ENCODE data around the gene MYO10. TPM values are rescaled to one million over a fixed set of nuclear protein-coding genes. Genes with fewer than 3 reads are reported as not detected.

MYO10 gene
- total RNA-seq, 8 experiments from 2014 or later = 0.41 to 57.0 (median 21.4) TPM

DNA sequence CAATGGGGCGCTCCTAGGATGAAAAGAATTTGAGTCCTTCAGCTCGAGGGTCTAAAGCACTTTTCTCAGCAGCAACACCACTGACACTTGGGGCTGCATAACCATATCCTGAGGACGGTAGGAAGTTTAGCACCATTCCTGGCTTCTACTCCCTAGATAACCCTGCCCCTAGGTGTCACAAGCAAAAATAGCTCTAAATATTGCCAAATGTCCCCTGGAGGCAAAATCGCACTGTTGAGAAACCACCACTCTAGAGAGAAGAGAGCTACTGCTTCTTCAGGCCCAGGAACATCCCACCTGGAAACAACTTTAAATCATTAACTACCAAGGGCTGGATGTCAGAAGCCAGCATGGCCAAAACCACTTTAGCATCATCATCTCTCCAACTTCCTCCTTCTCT, 29.8 kb downstream of the MYO10 start:
- Histone ChIP-seq H3K27ac (no peak overlapping the region), H3K4me1 (replicated peaks in 1 of 2) (peaks cover 0 to 4% of the 10 kb centered on the region in 2 donors), H3K4me3 (no peak overlapping the region)
- WGBS, 10 experiments = 33 to 100% (median 95%) methylated on average over 1 to 4 of the region's 4 CpGs; no CpG with 5 or more reads in 2 of the 10 experiments
- in situ Hi-C loops (cut with MboI; ENCODE audit: low pct_unique_long_range_greater_than_20kb in 2 of 9, low sequenced_read_pairs in 9 of 9, unreplicated experiment in 9 of 9) = no loop called here
- ATAC-seq (replicated peaks in 6 of 8) = no peak

DNA sequence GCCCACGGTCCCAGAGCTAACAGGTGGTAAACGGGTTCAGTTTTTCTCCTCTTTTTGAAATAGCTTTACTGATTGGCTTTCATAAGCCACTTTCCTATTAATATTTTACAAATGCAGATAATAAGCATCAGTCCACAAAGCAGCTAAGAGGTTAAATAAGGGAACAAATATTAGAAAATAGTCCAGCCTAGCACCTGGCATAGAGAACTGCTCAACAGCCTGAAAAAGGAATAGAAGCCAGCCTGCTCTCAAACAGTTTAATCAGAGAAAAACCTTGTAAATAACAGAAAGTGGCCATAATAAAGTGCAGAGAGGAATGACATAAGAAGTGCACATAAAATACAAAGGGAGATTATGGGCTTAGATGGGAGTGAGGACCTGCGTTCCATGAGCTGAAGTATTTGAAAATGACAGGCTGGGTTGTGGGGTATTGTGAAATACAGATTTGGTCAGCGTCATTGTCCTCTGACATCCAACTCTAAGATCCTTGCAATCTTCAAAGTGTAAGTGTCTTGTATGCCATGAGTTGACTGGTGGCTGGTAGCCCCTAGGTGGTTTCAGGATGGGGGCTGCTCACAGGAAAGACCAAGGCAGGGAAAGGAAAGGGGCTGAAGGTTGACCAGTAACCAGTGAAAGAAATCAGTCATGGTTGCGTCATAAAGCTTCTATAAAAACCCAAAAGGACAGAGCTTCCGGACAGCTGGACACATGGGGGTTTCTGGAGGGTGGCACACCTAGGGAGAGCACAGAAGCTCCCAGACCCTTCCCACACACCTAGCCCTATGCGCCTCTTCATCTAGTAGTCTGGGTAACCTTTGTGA, 32.4 kb downstream of the MYO10 start:
- Histone ChIP-seq H3K27ac (no peak overlapping the region), H3K4me1 (replicated peaks in 1 of 2) (peaks cover 7 to 9% of the 10 kb centered on the region in 2 donors), H3K4me3 (no peak overlapping the region)
- 33 to 100% (median 90%) methylated on average over 1 to 6 of the region's 7 CpGs; no CpG with 5 or more reads in 1 of the 10 experiments for WGBS, 10 experiments
- in situ Hi-C loops (cut with MboI; ENCODE audit: low pct_unique_long_range_greater_than_20kb in 2 of 9, low sequenced_read_pairs in 9 of 9, unreplicated experiment in 9 of 9) = no loop called here
- no peak for ATAC-seq (replicated peaks in 6 of 8)

DNA sequence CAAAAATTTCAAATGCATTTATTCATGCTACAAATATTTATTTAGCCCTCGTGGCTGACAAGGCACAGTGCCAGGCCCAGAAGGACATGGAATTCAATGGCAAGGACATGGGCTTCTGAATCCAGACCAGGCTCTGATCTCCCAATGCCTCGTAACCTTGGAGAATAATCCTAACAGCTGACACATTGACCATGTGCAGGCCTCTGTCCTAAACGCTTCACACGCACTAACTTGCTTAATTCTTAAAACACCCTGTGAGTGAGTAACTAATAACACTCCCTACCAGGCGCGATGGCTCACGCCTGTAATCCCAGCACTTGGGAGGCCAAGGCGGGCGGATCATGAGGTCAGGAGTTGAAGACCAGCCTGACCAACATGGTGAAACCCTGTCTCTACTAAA, 33.2 kb downstream of the MYO10 start:
- ATAC-seq (replicated peaks in 6 of 8) = peak in 1 of 8 experiments; percentile 36
- in situ Hi-C loops (cut with MboI; ENCODE audit: low pct_unique_long_range_greater_than_20kb in 2 of 9, low sequenced_read_pairs in 9 of 9, unreplicated experiment in 9 of 9) = no loop called here
- 0 to 100% (median 92%) methylated on average over 1 to 6 of the region's 9 CpGs; no CpG with 5 or more reads in 3 of the 10 experiments for WGBS, 10 experiments
- Histone ChIP-seq H3K27ac (no peak overlapping the region), H3K4me3 (no peak overlapping the region), H3K4me1 (replicated peaks in 1 of 2) (peaks cover 9 to 10% of the 10 kb centered on the region in 2 donors)

DNA sequence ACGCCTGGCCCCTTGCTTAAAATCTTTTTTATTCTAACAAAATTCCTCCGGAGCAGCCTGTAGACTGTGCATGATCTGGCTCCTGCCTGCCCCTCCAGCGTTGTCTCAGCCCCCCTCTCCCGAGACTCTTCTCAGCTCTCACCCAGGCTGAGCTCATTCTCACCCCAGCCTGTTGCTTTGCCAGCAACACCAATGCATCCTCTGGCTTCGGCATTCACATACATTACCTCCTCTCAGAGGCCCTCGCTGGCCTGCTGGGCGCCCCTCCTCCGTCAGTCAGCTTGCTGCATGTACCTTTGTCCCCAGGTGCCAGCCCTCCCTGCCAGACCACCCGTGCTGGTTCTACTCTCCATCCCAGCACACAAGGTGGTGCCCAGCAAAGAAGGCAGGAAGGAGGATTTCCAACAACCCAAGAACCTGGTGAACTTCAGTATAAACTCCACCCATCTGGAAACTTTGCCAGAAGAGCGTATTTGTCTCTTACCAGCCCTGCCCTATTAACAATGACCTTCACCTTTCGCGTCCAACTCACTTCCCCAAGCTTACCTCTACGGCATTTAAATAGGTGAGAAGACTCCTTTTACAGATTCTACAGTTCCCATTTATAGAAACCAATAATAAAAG, 35.0 kb downstream of the MYO10 start:
- ATAC-seq (replicated peaks in 6 of 8) = peak in 5 of 8 experiments; percentile 8 to 42 (median 25)
- H3K27ac ChIP-seq = no peak overlapping the region
- H3K4me1 ChIP-seq (replicated peaks in 1 of 2) = peaks cover 24 to 27% of the 10 kb centered on the region in 2 donors
- in situ Hi-C loops (cut with MboI; ENCODE audit: low pct_unique_long_range_greater_than_20kb in 2 of 9, low sequenced_read_pairs in 9 of 9, unreplicated experiment in 9 of 9) = no loop called here
- 46 to 70% (median 65%) methylated on average over 3 to 9 of the region's 13 CpGs; no CpG with 5 or more reads in 3 of the 10 experiments for WGBS, 10 experiments
- no peak overlapping the region for H3K4me3 ChIP-seq

DNA sequence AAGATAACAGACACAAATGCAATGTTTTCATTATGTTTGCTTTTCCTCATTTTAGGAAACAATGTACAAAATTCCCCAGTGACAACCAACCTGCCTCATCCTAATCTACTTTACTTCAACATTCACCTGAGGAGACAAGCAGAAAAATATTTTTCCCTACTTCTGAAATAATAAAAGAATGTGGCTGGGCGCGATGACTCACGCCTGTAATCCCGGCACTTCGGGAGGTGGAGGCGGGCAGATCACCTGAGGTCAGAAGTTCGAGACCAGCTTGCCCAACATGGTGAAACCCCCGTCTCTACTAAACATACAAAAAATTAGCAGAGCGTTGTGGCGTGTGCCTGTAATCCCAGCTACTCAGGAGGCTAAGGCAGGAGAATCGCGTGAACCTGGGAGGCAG, 36.9 kb downstream of the MYO10 start:
- no peak overlapping the region for H3K4me3 ChIP-seq
- peaks cover 40 to 41% of the 10 kb centered on the region in 2 donors for H3K4me1 ChIP-seq (replicated peaks in 1 of 2)
- in situ Hi-C loops (cut with MboI; ENCODE audit: low pct_unique_long_range_greater_than_20kb in 2 of 9, low sequenced_read_pairs in 9 of 9, unreplicated experiment in 9 of 9) = no loop called here
- H3K27ac ChIP-seq = no peak overlapping the region
- 78 to 100% (median 88%) methylated on average over 2 to 10 of the region's 12 CpGs; no CpG with 5 or more reads in 2 of the 10 experiments for WGBS, 10 experiments
- ATAC-seq (replicated peaks in 6 of 8) = no peak

DNA sequence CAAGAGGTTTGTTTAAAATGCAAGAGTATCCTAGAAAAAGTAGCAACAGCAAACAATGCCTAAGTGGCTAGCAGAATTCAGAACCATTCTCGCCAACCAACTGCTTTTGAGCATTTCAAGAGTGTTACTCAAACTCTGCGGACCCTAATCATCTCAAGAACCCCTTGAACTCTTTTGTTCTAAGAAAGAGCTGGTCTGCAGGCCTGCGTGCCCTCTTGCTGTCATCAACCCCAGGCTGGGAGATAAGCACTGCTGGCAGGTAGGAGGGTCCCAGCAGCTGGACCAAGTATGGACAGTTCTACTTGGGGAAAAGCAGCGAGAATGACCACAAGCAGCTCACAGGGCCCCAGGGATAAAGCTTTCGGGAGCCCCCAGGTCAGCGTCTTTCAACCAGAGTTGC, 38.3 kb downstream of the MYO10 start:
- WGBS, 10 experiments = 50 to 80% (median 60%) methylated on average over 1 to 5 of the region's 6 CpGs; no CpG with 5 or more reads in 3 of the 10 experiments
- no peak overlapping the region for H3K27ac ChIP-seq

DNA sequence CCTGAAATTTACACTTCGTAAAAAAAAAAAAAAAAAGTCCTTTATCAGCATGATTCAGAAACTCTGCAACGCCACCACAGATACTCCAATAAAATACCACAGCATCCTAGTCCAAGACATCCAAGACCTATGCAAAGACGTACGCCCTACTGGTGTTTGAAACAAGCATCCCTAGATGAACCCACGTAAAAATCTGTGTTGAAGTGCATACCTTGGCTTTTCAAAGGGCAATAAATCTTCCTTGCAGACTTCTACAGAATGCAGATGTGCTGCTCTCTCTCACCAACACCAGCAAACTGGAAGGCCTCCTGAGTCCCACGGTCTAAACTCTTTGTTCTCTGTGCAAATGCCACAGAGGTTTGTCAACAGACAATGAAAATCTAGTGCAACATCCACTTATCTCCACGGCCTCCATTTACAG, 38.8 kb downstream of the MYO10 start:
- in situ Hi-C loops (cut with MboI; ENCODE audit: low pct_unique_long_range_greater_than_20kb in 2 of 9, low sequenced_read_pairs in 9 of 9, unreplicated experiment in 9 of 9) = no loop called here
- Histone ChIP-seq H3K4me1 (replicated peaks in 1 of 2) (peaks cover 41% of the 10 kb centered on the region in 2 donors), H3K27ac (no peak overlapping the region), H3K4me3 (no peak overlapping the region)
- WGBS, 10 experiments = 28 to 100% (median 53%) methylated on average over 1 to 6 of the region's 7 CpGs; no CpG with 5 or more reads in 1 of the 10 experiments
- ATAC-seq (replicated peaks in 6 of 8) = peak in 5 of 8 experiments; percentile 58 to 79 (median 73)

More for the DNA sequence above, 38.3 kb downstream of the MYO10 start:
- peak in 1 of 8 experiments; percentile 5 for ATAC-seq (replicated peaks in 6 of 8)
- in situ Hi-C loops (cut with MboI; ENCODE audit: low pct_unique_long_range_greater_than_20kb in 2 of 9, low sequenced_read_pairs in 9 of 9, unreplicated experiment in 9 of 9) = no loop called here
- H3K4me1 ChIP-seq (replicated peaks in 1 of 2) = peaks cover 41% of the 10 kb centered on the region in 2 donors
- no peak overlapping the region for H3K4me3 ChIP-seq

DNA sequence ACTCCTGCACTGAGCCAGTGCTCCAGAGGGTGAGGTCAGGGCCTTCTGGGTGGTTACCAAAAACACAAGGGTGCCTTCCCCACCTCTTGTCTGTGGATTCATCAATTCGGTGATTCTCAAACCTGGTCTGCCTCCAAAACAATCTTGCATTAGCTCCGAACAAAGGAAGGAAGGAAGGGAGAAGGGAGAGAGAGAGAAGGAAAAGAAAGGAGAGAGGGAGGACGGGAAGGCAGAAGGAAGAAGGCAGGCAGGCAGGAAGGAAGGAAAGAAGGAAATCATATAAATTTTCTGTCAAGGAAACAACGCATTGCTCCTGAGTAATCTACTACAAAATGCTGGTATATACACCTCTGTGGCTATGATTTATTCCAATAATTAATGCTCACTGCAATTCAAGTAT, 39.3 kb downstream of the MYO10 start:
- 29 to 100% (median 66%) methylated on average over 2 to 4 of the region's 4 CpGs for WGBS, 10 experiments
- no peak for ATAC-seq (replicated peaks in 6 of 8)
- no peak overlapping the region for H3K4me3 ChIP-seq
- no peak overlapping the region for H3K27ac ChIP-seq
- H3K4me1 ChIP-seq (replicated peaks in 1 of 2) = peaks cover 41% of the 10 kb centered on the region in 2 donors
- in situ Hi-C loops (cut with MboI; ENCODE audit: low pct_unique_long_range_greater_than_20kb in 2 of 9, low sequenced_read_pairs in 9 of 9, unreplicated experiment in 9 of 9) = no loop called here

DNA sequence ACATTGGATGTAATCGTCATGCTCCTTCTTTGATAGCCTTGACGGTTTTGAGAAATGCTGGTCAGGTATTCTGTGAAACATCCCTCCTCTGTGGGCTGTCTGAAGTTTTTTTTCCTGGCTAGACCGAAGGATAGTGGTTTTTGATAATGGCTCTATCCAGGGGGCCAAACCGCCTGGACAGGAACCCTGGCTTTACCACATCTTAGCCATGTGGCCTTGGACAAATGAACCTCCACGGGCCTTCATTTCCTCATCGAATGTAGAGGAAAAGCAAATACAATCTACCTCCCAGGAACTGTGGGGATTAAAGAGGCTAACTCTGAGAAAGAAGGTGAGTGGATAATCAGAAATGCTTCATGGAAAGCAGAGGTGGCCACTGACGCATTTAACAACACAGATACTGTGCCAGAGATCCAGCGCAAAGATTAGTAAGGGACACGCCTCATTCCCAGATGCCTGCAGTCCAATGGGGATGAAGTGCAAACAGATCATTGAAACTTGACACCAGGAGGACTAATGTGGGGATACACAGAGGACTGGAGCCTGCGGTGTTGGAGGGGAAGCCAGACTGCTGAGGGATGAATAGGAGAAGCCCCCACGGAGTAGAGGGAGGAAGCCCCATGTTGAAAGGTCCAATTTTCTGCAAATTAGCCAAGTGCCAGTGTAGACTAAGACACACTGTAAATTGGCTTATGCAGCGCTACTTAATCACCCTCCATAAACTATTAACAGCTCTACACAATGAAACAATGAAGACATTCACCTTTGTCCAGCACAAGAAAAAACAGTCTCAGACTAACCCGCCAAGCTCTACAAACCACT, 41.6 kb downstream of the MYO10 start:
- in situ Hi-C loops (cut with MboI; ENCODE audit: low pct_unique_long_range_greater_than_20kb in 2 of 9, low sequenced_read_pairs in 9 of 9, unreplicated experiment in 9 of 9) = no loop called here
- 0 to 100% (median 79%) methylated on average over 1 to 8 of the region's 13 CpGs for WGBS, 10 experiments
- ATAC-seq (replicated peaks in 6 of 8) = peak in 6 of 8 experiments; percentile 39 to 66 (median 59)
- peaks cover 36 to 38% of the 10 kb centered on the region in 2 donors for H3K4me1 ChIP-seq (replicated peaks in 1 of 2)
- no peak overlapping the region for H3K27ac ChIP-seq
- no peak overlapping the region for H3K4me3 ChIP-seq

DNA sequence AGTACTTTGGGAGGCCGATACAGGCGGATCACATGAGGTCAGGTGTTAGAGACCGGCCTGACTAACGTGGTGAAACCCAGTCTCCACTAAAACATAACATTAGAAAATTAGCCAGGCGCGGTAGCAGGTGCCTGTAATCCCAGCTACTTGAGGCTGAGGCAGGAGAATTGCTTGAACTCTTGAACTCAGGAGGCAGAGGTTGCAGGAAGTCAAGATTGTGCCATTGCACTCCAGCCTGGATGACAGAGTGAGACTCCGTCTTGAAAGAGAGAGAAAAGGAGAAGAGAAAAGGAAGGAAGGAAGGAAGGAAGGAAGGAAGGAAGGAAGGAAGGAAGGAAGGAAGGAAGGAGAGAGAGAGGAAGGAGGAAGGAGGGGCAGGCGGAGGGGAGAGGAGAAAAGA, 45.1 kb downstream of the MYO10 start:
- in situ Hi-C loops (cut with MboI; ENCODE audit: low pct_unique_long_range_greater_than_20kb in 2 of 9, low sequenced_read_pairs in 9 of 9, unreplicated experiment in 9 of 9) = no loop called here
- no peak overlapping the region for H3K4me3 ChIP-seq
- peaks cover 13 to 21% of the 10 kb centered on the region in 2 donors for H3K4me1 ChIP-seq (replicated peaks in 1 of 2)
- ATAC-seq (replicated peaks in 6 of 8) = no peak
- WGBS, 10 experiments = 80 to 92% (median 88%) methylated on average over 2 to 7 of the region's 8 CpGs; no CpG with 5 or more reads in 3 of the 10 experiments
- H3K27ac ChIP-seq = no peak overlapping the region

DNA sequence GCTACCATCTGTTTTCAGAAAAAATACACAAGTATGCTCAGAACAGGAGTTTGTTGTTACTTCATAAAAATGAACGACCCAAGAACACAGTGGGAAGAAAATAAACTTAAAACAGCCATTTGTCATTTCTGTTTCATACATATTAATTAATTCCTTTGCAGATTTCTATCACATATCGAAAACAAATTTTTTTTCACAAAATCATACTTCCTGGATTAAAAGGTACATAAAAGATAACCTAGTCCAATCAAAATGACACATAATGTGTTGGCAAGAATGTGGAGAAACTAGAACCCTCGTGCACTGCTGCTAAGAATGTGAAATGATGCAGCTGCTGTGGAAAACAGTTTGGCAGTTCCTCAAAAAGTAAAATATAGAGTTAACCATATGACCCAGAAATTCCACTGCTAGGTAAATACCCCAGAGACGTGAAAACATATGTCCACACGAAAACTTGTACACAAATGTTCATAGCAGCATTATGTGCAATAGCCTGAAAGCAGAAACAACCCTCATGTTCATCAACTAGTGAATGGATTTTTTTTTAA, 46.0 kb downstream of the MYO10 start:
- 0 to 82% (median 65%) methylated on average over 1 to 5 of the region's 5 CpGs for WGBS, 10 experiments
- in situ Hi-C loops (cut with MboI; ENCODE audit: low pct_unique_long_range_greater_than_20kb in 2 of 9, low sequenced_read_pairs in 9 of 9, unreplicated experiment in 9 of 9) = no loop called here
- no peak overlapping the region for H3K27ac ChIP-seq
- H3K4me3 ChIP-seq = no peak overlapping the region
- no peak for ATAC-seq (replicated peaks in 6 of 8)
- peaks cover 9 to 13% of the 10 kb centered on the region in 2 donors for H3K4me1 ChIP-seq (replicated peaks in 1 of 2)

DNA sequence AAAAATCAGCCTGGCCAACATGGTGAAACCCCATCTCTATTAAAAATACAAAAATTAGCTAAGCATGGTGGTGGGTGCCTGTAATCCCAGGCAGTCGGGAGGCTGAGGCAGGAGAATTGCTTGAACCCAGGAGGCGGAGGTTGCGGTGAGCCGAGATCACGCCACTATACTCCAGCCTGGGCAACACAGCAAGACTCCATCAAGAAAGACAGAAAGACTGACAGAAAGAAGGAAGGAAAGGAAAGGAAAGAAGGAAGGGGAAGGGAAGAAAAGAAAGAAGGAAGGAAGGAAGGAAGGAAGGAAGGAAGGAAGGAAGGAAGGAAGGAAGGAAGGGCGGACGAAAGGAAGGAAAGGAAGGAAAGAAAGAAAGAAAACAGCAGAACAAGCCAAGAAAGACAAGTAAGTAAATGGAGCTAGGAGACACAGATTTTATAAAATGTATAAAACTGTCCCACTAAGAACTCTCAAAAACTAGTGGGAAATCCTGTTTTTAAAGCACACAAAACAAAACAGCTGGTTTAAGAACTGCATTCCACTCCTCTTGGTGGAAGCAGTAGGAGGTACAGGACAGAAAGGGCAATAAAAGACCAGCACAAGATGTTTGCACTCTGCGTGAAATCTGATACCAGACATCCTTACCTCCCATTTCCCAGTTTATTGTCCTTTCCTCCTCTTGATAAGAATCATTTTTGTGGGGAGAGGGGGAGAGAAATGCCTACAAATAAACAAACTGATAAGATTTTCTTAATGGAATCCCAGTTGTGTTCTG, 46.7 kb downstream of the MYO10 start:
- no peak overlapping the region for H3K4me3 ChIP-seq
- ATAC-seq (replicated peaks in 6 of 8) = no peak
- no peak overlapping the region for H3K27ac ChIP-seq
- WGBS, 10 experiments = 43 to 89% (median 79%) methylated on average over 1 to 8 of the region's 8 CpGs; no CpG with 5 or more reads in 1 of the 10 experiments
- in situ Hi-C loops (cut with MboI; ENCODE audit: low pct_unique_long_range_greater_than_20kb in 2 of 9, low sequenced_read_pairs in 9 of 9, unreplicated experiment in 9 of 9) = no loop called here
- peaks cover 3 to 7% of the 10 kb centered on the region in 2 donors for H3K4me1 ChIP-seq (replicated peaks in 1 of 2)

Measured in motor neuron (in vitro differentiated cells).